ENCODE data around the gene NPPC.

- no peak for TF ChIP-seq CTCF (conservative IDR thresholded peaks at IDR 0.05)
- TF ChIP-seq EZH2 (IDR thresholded peaks at IDR 0.05; ENCODE audit: low read depth) = no peak
Measured at GRCh38 chr2:231942180-231942579, 16.0 kb upstream of the NPPC start.

All from PC-9 (cell line).